DND-41 (cell line): ENCODE results near the gene BCL2L13.

Experiments used
- CTCF ChIP-seq: IDR thresholded peaks from 2 replicates; pipeline ENCODE4 v1.5.1; 2012; ENCODE audit warnings: borderline replicate concordance, low read length, moderate library complexity, mild to moderate bottlenecking; ENCODE audit not compliant: poor library complexity, severe bottlenecking; ENCODE audit errors: extremely low read depth
- EZH2 ChIP-seq: IDR thresholded peaks from 3 replicates; pipeline ENCODE4 v1.6.1; 2012; ENCODE audit warnings: borderline replicate concordance, low read depth, mild to moderate bottlenecking, moderate library complexity, low read length, inconsistent platforms; ENCODE audit not compliant: severe bottlenecking

- TF ChIP-seq CTCF (no peak), EZH2 (no peak)
Measured at GRCh38 chr22:17712441-17712840, 73.9 kb downstream of the BCL2L13 start.
